GM12878 (cell line): Measurements from ENCODE around the gene TOLLIP.

ENCODE experiments used
- CTCF ChIP-seq, 3 experiments: IDR thresholded peaks in 2 of 3; conservative IDR thresholded peaks in 1 of 3; 2 replicates each; pipeline ENCODE4 v1.5.1; 2011; ENCODE audit warnings: low read depth in 3 of 3, low read length in 3 of 3, mild to moderate bottlenecking in 3 of 3, control low read depth in 2 of 3, moderate library complexity in 2 of 3, inconsistent platforms in 1 of 3, mixed read lengths in 1 of 3; ENCODE audit not compliant: control insufficient read depth in 2 of 3, insufficient read depth in 1 of 3; ENCODE audit errors: extremely low read depth in 1 of 3
- MAX ChIP-seq: IDR thresholded peaks from 2 replicates; pipeline ENCODE4 v1.6.1; 2012; ENCODE audit warnings: low read depth, low read length, improper control_type of control experiment
- POLR2A ChIP-seq: IDR thresholded peaks from 2 replicates; pipeline ENCODE4 v1.6.1; 2011; ENCODE audit warnings: low read depth, mild to moderate bottlenecking, low read length

- TF ChIP-seq MAX (no peak), POLR2A (no peak), CTCF (IDR thresholded peaks at IDR 0.05 in 2 of 3, conservative IDR thresholded peaks at IDR 0.05 in 1 of 3; ENCODE audit: control insufficient read depth in 2 of 3, extremely low read depth in 1 of 3, insufficient read depth in 1 of 3, low read depth in 3 of 3, low read length in 3 of 3) (no peak)
Measured at GRCh38 chr11:1300569-1301187, 8.8 kb downstream of the TOLLIP start.
